CD14-positive monocyte (primary cell): ENCODE measurements around the gene GAL. TPM values are rescaled to one million over a fixed set of nuclear protein-coding genes. Genes with fewer than 3 reads are reported as not detected.

Experiments
- DNase-seq, 3 donors: peaks; one replicate each; pipeline ENCODE4 v3.0.0-alpha.2; 2011 to 2022
- H2AFZ ChIP-seq: 2 replicates; pipeline ENCODE4 v1.6.0; 2012; ENCODE audit warnings: mild to moderate bottlenecking, low read depth, low read length, inconsistent platforms; ENCODE audit not compliant: insufficient read depth, poor library complexity, severe bottlenecking
- H3K27ac ChIP-seq, 2 donors: 1 replicate in 1 of 2; 2 replicates in 1 of 2; pipeline ENCODE4 v1.5.1; 2012 to 2013; ENCODE audit warnings: low read length in 2 of 2, control low read depth in 1 of 2, inconsistent platforms in 1 of 2, low read depth in 1 of 2, mild to moderate bottlenecking in 1 of 2
- H3K27me3 ChIP-seq, 2 donors: one replicate each; pipeline versions ENCODE4 v1.6.0 to v1.6.1; 2011 to 2013; ENCODE audit warnings: low read length in 2 of 2; ENCODE audit not compliant: control insufficient read depth in 2 of 2, insufficient read depth in 2 of 2
- H3K36me3 ChIP-seq, 2 donors: replicated peaks in 1 of 2; 1 replicate in 1 of 2; 2 replicates in 1 of 2; pipeline versions ENCODE4 v1.5.1 to v1.6.1; 2012 to 2013; ENCODE audit warnings: low read length in 2 of 2, control low read depth in 1 of 2, inconsistent platforms in 1 of 2, mild to moderate bottlenecking in 1 of 2; ENCODE audit not compliant: insufficient read depth in 2 of 2, control insufficient read depth in 1 of 2
- H3K4me1 ChIP-seq, 2 donors: 1 replicate in 1 of 2; 2 replicates in 1 of 2; pipeline versions ENCODE4 v1.5.1 to v1.6.1; 2012 to 2013; ENCODE audit warnings: low read length in 2 of 2, control low read depth in 1 of 2, inconsistent platforms in 1 of 2, mild to moderate bottlenecking in 1 of 2, moderate library complexity in 1 of 2; ENCODE audit not compliant: insufficient read depth in 2 of 2, control insufficient read depth in 1 of 2
- H3K4me2 ChIP-seq: replicated peaks from 2 replicates; pipeline ENCODE3; 2012; ENCODE audit warnings: low read length, moderate library complexity, mild to moderate bottlenecking; ENCODE audit not compliant: poor library complexity, severe bottlenecking; ENCODE audit errors: extremely low read depth
- H3K4me3 ChIP-seq, 3 experiments: fragments of 200-600 bp in 1 of 3; sonication (generic) in 1 of 3; replicated peaks in 1 of 3; 1 replicate in 2 of 3; 2 replicates in 1 of 3; pipeline ENCODE4 v1.5.1; 2011 to 2013; ENCODE audit warnings: low read length in 3 of 3, mild to moderate bottlenecking in 3 of 3, control low read depth in 2 of 3, low read depth in 2 of 3, inconsistent platforms in 1 of 3, moderate library complexity in 1 of 3
- H3K79me2 ChIP-seq: 2 replicates; pipeline ENCODE4 v1.6.0; 2012; ENCODE audit warnings: mild to moderate bottlenecking, control low read depth, inconsistent platforms, low read length, moderate library complexity; ENCODE audit not compliant: insufficient read depth
- H3K9ac ChIP-seq: 2 replicates; pipeline ENCODE4 v1.6.0; 2017; ENCODE audit warnings: low read length, mild to moderate bottlenecking; ENCODE audit not compliant: insufficient read depth, poor library complexity, severe bottlenecking
- H3K9me3 ChIP-seq, 2 donors: replicated peaks in 1 of 2; 1 replicate in 1 of 2; 2 replicates in 1 of 2; pipeline versions ENCODE4 v1.5.1 to v1.6.1; 2012 to 2013; ENCODE audit warnings: low read length in 2 of 2, control low read depth in 1 of 2; ENCODE audit not compliant: control insufficient read depth in 1 of 2, insufficient read depth in 1 of 2
- H4K20me1 ChIP-seq: 2 replicates; pipeline ENCODE4 v1.6.0; 2012; ENCODE audit warnings: mild to moderate bottlenecking, low read length, control low read depth, moderate library complexity; ENCODE audit not compliant: insufficient read depth
- H3K27ac Mint-ChIP-seq, 7 donors: one replicate each; pipeline ENCODE4 v1.8.0; 2020; ENCODE audit warnings: mild to moderate bottlenecking in 7 of 7, mixed read lengths in 7 of 7, moderate library complexity in 6 of 7, inconsistent platforms in 2 of 7
- H3K27me3 Mint-ChIP-seq, 3 donors: one replicate each; pipeline ENCODE4 v1.8.0; 2021 to 2022; ENCODE audit warnings: low read depth in 3 of 3, mild to moderate bottlenecking in 3 of 3, mixed read lengths in 3 of 3, moderate library complexity in 3 of 3, inconsistent platforms in 1 of 3
- H3K36me3 Mint-ChIP-seq, 2 donors: one replicate each; pipeline ENCODE4 v1.8.0; 2020; ENCODE audit warnings: mixed read lengths in 2 of 2, inconsistent platforms in 1 of 2, mild to moderate bottlenecking in 1 of 2
- H3K4me1 Mint-ChIP-seq: one replicate; pipeline ENCODE4 v1.8.0; 2020; ENCODE audit warnings: mild to moderate bottlenecking, mixed read lengths
- H3K4me3 Mint-ChIP-seq, 2 donors: one replicate each; pipeline ENCODE4 v1.8.0; 2020; ENCODE audit warnings: mild to moderate bottlenecking in 2 of 2, mixed read lengths in 2 of 2, moderate library complexity in 1 of 2
- H3K9me3 Mint-ChIP-seq, 7 donors: one replicate each; pipeline ENCODE4 v1.8.0; 2020 to 2022; ENCODE audit warnings: mixed read lengths in 7 of 7, mild to moderate bottlenecking in 6 of 7, moderate library complexity in 6 of 7, inconsistent platforms in 2 of 7
- WGBS: methylation state at CpG from one replicate; pipeline ENCODE4 v1.1.5; 2013; ENCODE audit warnings: missing lambda C conversion rate; ENCODE audit not compliant: insufficient coverage; 5-methylcytosine and 5-hydroxymethylcytosine counted together
- intact Hi-C, 2 donors: fragments of 100-400 bp; cut with micrococcal nuclease; formaldehyde crosslinking; loops; one replicate each; pipeline versions ENCODE4 v1.15.0 to v1.15.1; 2023
- polyA plus RNA-seq, 3 donors: library from polyadenylated mRNA; depleted of rRNA in 1 of 3; unstranded in 2 of 3; stranded (reverse) in 1 of 3; fragments of 300-500 nt in 2 of 3; fragments of >200 nt in 1 of 3; fragmentation: Illumina TruSeq in 2 of 3; gene quantifications; 1 replicate in 2 of 3; 2 replicates in 1 of 3; pipeline ENCODE4 v1.2.3, GENCODE V29; 2012 to 2021
- TF ChIP-seq, protein P1 (sequence below): fragments of 200-600 bp; IDR thresholded peaks from one replicate; pipeline ENCODE4 v1.8.0; 2022; ENCODE audit warnings: antibody characterized with exemption, mild to moderate bottlenecking

Gene GAL
- polyA plus RNA-seq, 3 donors, result not detected

DNA sequence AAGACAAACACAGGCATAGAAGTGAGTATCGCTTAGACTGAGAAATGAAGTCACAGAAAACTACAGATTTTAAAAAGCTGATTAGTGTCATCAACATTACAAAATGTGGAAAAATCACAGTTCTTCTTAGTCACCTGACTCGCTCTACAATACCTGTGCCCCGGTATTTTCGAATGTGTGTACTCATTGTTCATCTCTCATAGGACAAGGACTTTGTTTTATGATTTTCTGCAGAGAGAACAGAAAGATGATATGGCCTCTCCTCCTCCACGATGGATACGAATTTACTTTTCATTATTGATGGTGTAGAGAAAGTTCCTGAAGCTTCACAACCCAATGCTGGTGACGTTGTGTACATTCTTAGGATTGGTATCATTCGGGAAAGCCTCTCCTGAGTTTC lies 29.4 kb upstream of the GAL start:
- H3K27ac Mint-ChIP-seq, result no peak overlapping the region
- H3K36me3 Mint-ChIP-seq, result no peaks in the 10 kb centered on the region
- peaks cover 0 to 3% of the 10 kb centered on the region in 2 donors for H3K27me3 ChIP-seq

DNA sequence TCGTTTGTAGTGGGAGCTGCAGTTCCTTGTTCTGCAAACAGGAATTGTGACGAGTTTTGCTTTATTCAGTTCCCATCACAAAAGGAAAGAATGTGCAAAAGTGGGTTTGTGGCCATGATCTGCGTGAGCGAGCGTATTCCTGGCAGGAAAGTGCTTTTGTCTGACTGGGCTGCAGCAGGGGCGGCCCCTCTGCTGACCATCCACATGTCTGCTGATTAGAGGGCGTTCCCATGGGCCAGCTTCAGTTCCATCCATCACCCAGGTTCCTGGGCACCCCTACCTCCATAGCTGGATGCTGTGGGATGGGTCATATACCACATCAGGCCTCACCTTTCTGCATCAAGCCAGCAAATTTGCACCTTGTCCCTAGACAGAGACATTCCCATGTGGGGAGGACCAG lies 28.9 kb upstream of the GAL start:
- no peak overlapping the region for H3K27ac ChIP-seq
- Mint-ChIP-seq H3K4me1 (peaks cover 2% of the 10 kb centered on the region), H3K9me3 (peaks cover 0 to 5% (median 2%) of the 10 kb centered on the region in 7 donors), H3K36me3 (no peaks in the 10 kb centered on the region), H3K27me3 (peaks cover 2 to 11% (median 9%) of the 10 kb centered on the region in 3 donors), H3K27ac (no peak overlapping the region), H3K4me3 (no peak overlapping the region)
- no peak overlapping the region for H2AFZ ChIP-seq
- H3K79me2 ChIP-seq, result no peaks in the 10 kb centered on the region
- H3K9ac ChIP-seq, result no peak overlapping the region
- no peaks in the 10 kb centered on the region for H3K9me3 ChIP-seq
- no peak overlapping the region for H3K4me3 ChIP-seq
- H3K4me2 ChIP-seq, result no peak overlapping the region
- no peak for DNase-seq
- H3K4me1 ChIP-seq, result no peaks in the 10 kb centered on the region
- intact Hi-C loops, result no loop called here
- no peaks in the 10 kb centered on the region for H3K36me3 ChIP-seq
- H3K27me3 ChIP-seq, result no peaks in the 10 kb centered on the region
- 88% methylated on average over 7 of the region's 7 CpGs for WGBS
- TF ChIP-seq, protein P1, sequence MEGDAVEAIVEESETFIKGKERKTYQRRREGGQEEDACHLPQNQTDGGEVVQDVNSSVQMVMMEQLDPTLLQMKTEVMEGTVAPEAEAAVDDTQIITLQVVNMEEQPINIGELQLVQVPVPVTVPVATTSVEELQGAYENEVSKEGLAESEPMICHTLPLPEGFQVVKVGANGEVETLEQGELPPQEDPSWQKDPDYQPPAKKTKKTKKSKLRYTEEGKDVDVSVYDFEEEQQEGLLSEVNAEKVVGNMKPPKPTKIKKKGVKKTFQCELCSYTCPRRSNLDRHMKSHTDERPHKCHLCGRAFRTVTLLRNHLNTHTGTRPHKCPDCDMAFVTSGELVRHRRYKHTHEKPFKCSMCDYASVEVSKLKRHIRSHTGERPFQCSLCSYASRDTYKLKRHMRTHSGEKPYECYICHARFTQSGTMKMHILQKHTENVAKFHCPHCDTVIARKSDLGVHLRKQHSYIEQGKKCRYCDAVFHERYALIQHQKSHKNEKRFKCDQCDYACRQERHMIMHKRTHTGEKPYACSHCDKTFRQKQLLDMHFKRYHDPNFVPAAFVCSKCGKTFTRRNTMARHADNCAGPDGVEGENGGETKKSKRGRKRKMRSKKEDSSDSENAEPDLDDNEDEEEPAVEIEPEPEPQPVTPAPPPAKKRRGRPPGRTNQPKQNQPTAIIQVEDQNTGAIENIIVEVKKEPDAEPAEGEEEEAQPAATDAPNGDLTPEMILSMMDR, result no peak
- H4K20me1 ChIP-seq, result no peaks in the 10 kb centered on the region

More for the DNA sequence above, 29.4 kb upstream of the GAL start:
- H2AFZ ChIP-seq, result no peak overlapping the region
- TF ChIP-seq, protein P1, result no peak
- no peaks in the 10 kb centered on the region for H3K4me1 ChIP-seq
- 100% methylated on average over 1 of the region's 8 CpGs for WGBS
- H3K9me3 Mint-ChIP-seq, result peaks cover 0 to 5% (median 2%) of the 10 kb centered on the region in 7 donors
- H3K4me3 ChIP-seq, result no peak overlapping the region
- peaks cover 5 to 15% (median 9%) of the 10 kb centered on the region in 3 donors for H3K27me3 Mint-ChIP-seq
- peaks cover 2% of the 10 kb centered on the region for H3K4me1 Mint-ChIP-seq
- no peaks in the 10 kb centered on the region for H3K36me3 ChIP-seq
- H4K20me1 ChIP-seq, result no peaks in the 10 kb centered on the region
- no peak overlapping the region for H3K27ac ChIP-seq
- intact Hi-C loops, result no loop called here
- no peaks in the 10 kb centered on the region for H3K79me2 ChIP-seq
- H3K4me2 ChIP-seq, result no peak overlapping the region
- no peak overlapping the region for H3K4me3 Mint-ChIP-seq
- H3K9ac ChIP-seq, result no peak overlapping the region
- no peaks in the 10 kb centered on the region for H3K9me3 ChIP-seq
- no peak for DNase-seq
